Ishikawa (cell line): ENCODE measurements around the gene PDE4D.

Source experiments
- CEBPB ChIP-seq: IDR thresholded peaks from 2 replicates; pipeline ENCODE4 v1.6.1; 2012
- CREB1 ChIP-seq: IDR thresholded peaks from 2 replicates; pipeline ENCODE4 v1.6.1; 2012; ENCODE audit warnings: low read depth
- EGR1 ChIP-seq: IDR thresholded peaks from 2 replicates; pipeline ENCODE4 v1.6.1; 2012
- EP300 ChIP-seq: IDR thresholded peaks from 2 replicates; pipeline ENCODE4 v1.6.1; 2012; ENCODE audit warnings: borderline replicate concordance
- FOXM1 ChIP-seq: IDR thresholded peaks from 2 replicates; pipeline ENCODE4 v1.6.1; 2012; ENCODE audit warnings: low read depth, borderline replicate concordance
- NFIC ChIP-seq: IDR thresholded peaks from 2 replicates; pipeline ENCODE4 v1.6.1; 2012
- RAD21 ChIP-seq: IDR thresholded peaks from 2 replicates; pipeline ENCODE4 v1.6.1; 2012; ENCODE audit warnings: low read depth
- TAF1 ChIP-seq: IDR thresholded peaks from 2 replicates; pipeline ENCODE4 v1.6.1; 2012; ENCODE audit warnings: low read depth, mild to moderate bottlenecking
- TCF12 ChIP-seq: IDR thresholded peaks from 2 replicates; pipeline ENCODE4 v1.6.1; 2012; ENCODE audit warnings: low read depth
- TEAD4 ChIP-seq: IDR thresholded peaks from 2 replicates; pipeline ENCODE4 v1.6.1; 2012
- YY1 ChIP-seq: IDR thresholded peaks from 2 replicates; pipeline ENCODE4 v1.6.1; 2012; ENCODE audit warnings: low read depth
- ZBTB7A ChIP-seq: IDR thresholded peaks from 2 replicates; pipeline ENCODE4 v1.6.1; 2012; ENCODE audit warnings: low read depth
- TF ChIP-seq, protein P1 (sequence below): IDR thresholded peaks from 2 replicates; pipeline ENCODE4 v1.6.1; 2012
- TF ChIP-seq, protein P2 (sequence below): IDR thresholded peaks from 2 replicates; pipeline ENCODE4 v1.6.1; 2012
- TF ChIP-seq, protein P3 (sequence below): IDR thresholded peaks from 2 replicates; pipeline ENCODE4 v1.6.1; 2012; ENCODE audit warnings: low read depth, mild to moderate bottlenecking

PDE4D gene

DNA sequence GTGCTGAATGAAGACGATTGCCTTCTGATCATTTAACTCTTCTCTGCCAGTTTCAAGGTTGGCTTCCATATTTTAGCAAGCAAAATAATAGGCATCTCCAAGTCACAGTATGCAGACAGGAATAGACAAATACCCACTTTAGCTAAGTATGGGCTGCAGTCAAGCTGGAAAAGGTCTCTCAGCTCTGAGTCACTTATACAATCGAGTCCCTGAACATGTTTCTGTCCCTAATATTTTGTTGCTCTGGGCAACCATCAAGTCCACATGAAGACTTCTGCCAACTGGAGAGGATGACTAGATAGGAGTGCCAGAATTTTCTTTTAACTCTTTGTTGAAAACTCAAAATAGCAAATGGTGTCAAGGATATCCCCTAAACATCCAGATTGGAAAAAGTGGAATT, 735.4 kb downstream of the PDE4D start:
- TF ChIP-seq EP300: no peak
- no peak for TF ChIP-seq CEBPB
- TF ChIP-seq TAF1: no peak
- TF ChIP-seq RAD21: no peak
- TF ChIP-seq ZBTB7A: no peak
- TF ChIP-seq YY1: no peak
- TF ChIP-seq TEAD4: no peak
- TF ChIP-seq TCF12: no peak

DNA sequence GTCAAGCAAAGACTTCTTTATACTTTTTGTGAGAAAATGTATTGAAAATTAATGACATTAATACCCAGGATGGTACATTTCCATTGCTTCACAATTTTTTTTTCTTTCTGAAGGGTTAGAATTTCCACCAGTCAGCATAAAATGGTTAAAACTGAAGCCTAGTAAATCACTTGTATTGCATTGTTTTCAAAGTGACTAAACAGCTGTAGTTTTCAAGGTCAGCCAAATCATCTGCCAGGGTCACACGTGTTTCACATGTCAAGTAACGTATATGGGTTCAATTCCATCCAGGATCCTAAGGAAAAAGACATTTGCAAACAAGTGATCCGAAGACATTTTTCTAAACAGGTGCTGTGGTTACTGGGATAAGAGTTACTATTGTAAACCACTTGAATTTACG, 736.5 kb downstream of the PDE4D start:
- TF ChIP-seq YY1 (no peak), RAD21 (no peak), NFIC (no peak), CREB1 (no peak), TAF1 (no peak), ZBTB7A (no peak), TCF12 (no peak), TEAD4 (no peak), FOXM1 (no peak), CEBPB (no peak), EGR1 (no peak), EP300 (no peak)
- TF ChIP-seq, protein P1, sequence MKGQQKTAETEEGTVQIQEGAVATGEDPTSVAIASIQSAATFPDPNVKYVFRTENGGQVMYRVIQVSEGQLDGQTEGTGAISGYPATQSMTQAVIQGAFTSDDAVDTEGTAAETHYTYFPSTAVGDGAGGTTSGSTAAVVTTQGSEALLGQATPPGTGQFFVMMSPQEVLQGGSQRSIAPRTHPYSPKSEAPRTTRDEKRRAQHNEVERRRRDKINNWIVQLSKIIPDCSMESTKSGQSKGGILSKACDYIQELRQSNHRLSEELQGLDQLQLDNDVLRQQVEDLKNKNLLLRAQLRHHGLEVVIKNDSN: no peak
- TF ChIP-seq, protein P2, sequence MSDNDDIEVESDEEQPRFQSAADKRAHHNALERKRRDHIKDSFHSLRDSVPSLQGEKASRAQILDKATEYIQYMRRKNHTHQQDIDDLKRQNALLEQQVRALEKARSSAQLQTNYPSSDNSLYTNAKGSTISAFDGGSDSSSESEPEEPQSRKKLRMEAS: no peak
- TF ChIP-seq, protein P3, sequence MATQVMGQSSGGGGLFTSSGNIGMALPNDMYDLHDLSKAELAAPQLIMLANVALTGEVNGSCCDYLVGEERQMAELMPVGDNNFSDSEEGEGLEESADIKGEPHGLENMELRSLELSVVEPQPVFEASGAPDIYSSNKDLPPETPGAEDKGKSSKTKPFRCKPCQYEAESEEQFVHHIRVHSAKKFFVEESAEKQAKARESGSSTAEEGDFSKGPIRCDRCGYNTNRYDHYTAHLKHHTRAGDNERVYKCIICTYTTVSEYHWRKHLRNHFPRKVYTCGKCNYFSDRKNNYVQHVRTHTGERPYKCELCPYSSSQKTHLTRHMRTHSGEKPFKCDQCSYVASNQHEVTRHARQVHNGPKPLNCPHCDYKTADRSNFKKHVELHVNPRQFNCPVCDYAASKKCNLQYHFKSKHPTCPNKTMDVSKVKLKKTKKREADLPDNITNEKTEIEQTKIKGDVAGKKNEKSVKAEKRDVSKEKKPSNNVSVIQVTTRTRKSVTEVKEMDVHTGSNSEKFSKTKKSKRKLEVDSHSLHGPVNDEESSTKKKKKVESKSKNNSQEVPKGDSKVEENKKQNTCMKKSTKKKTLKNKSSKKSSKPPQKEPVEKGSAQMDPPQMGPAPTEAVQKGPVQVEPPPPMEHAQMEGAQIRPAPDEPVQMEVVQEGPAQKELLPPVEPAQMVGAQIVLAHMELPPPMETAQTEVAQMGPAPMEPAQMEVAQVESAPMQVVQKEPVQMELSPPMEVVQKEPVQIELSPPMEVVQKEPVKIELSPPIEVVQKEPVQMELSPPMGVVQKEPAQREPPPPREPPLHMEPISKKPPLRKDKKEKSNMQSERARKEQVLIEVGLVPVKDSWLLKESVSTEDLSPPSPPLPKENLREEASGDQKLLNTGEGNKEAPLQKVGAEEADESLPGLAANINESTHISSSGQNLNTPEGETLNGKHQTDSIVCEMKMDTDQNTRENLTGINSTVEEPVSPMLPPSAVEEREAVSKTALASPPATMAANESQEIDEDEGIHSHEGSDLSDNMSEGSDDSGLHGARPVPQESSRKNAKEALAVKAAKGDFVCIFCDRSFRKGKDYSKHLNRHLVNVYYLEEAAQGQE: no peak

DNA sequence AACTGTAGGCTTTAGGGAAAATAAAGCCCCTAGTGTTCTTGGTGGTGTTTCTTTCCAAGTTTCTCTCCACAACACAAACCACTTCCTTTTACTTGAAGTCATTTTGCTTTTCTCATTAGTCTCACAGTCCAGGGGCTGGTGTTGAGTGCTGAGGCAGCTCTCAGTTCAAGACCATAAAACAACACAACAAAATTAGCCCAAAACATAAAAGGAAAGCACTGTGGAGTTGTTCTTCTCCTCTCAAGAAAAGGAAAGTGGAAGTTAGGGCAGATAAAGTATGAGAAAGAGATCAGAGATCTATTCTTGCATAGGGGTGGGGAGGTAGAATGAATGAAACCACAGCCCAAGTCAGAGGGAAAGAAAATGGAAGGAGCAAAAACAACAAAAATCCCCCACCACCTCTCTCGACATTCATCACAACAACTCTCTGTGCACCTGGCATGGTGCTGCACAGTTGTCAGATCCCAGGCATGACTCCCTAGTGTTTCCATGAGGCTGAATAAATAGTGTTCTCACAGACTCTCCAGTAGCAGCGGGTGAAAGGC, 740.8 kb downstream of the PDE4D start:
- TF ChIP-seq YY1 (no peak), ZBTB7A (no peak)

DNA sequence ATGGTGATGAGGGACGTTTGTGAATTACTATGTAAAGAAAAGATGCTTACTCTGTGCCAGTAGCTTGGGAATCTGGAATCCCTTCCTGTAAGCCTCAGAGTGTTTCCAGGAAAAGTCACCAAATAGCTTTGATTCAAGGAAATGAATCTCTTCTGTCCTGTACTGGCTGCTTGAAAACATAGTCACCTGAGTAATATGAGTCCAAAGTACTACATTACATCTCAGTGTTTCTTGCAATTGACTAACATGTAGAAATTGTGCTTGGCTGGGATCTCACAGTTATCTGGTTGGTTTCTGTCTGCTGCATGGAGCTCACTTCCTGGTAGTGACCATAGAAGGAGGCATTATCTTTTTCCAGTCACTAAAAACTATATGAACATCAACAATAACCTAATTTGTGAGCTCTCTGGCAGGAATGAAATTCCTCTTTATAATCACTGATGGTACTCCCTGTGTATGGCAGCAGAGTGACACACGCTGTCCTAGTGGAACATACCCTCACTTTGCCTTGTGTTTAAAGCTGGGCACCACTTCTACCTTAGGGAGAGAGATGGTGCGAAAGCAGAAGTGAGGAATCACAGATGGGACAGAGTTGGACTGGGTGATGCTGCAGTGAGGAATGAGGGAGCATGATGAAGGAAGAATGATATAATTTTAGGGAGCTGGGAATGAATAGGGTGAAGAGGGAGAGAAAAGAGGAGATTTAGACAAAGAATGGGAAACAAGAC, 742.2 kb downstream of the PDE4D start:
- TF ChIP-seq EGR1 (no peak), TAF1 (no peak), TCF12 (no peak), FOXM1 (no peak), RAD21 (no peak)
- TF ChIP-seq, protein P3: no peak

DNA sequence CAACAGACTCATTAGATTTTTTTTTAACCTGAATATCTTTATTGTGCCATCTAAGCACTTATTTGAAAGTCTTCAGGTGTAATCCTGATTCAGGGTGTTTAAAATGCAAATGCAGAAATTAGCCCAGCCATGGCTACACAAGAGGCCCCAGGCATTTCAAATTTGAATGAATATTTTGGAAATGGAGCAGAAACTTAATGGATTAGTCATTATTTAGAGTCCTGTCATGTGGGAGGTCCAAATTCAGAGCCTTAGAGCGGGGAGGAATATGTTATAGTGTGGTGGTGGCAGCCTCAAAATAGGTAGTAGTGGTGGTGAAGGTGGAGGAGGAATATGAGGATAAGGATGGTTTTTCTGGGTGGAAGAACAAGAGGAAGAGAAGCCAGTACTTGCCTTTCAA, 743.7 kb downstream of the PDE4D start:
- TF ChIP-seq YY1 (no peak), FOXM1 (no peak), RAD21 (no peak), CEBPB (no peak), EGR1 (no peak), CREB1 (no peak), TCF12 (no peak), TAF1 (no peak), ZBTB7A (no peak), NFIC (no peak), TEAD4 (no peak), EP300 (no peak)
- TF ChIP-seq, protein P2: no peak
- TF ChIP-seq, protein P3: no peak
- TF ChIP-seq, protein P1: no peak
